Measurements from ENCODE around the gene YEATS4.

DNA sequence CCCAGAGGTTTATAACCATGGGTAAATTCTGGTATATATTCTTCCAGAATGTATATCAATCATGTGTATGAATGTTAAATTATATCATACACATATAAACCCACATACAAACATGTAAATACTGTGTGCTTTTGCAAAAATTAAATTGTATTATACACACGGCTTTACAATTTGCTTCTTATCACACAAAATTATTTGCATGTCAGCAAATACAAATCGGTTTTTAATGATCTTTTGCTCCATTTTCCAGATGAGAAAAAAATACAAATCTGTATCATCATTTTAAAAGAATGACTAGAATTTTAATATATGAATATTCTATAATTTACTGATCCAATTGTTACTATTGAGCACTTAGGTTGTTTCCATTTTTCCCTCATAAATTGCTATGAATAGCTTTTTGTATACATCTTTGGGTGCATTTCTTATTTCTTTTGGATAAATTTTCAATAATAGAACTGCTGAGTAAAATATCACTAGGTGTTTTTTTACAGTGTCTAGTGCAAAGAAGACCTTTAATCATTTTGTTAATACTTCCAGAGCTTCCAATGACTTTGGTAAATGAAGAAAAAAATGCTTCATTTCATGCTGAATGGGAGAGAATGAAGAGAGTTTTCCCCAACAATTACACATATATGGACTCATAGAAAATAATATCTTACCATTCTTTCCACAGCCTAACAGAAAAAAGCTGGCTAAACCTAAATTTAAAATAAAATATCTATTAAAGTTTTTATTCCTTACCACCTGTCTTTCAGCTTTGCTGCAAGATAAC is 7.9 kb upstream of the YEATS4 start:
- TF ChIP-seq, protein P1, sequence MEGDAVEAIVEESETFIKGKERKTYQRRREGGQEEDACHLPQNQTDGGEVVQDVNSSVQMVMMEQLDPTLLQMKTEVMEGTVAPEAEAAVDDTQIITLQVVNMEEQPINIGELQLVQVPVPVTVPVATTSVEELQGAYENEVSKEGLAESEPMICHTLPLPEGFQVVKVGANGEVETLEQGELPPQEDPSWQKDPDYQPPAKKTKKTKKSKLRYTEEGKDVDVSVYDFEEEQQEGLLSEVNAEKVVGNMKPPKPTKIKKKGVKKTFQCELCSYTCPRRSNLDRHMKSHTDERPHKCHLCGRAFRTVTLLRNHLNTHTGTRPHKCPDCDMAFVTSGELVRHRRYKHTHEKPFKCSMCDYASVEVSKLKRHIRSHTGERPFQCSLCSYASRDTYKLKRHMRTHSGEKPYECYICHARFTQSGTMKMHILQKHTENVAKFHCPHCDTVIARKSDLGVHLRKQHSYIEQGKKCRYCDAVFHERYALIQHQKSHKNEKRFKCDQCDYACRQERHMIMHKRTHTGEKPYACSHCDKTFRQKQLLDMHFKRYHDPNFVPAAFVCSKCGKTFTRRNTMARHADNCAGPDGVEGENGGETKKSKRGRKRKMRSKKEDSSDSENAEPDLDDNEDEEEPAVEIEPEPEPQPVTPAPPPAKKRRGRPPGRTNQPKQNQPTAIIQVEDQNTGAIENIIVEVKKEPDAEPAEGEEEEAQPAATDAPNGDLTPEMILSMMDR (IDR thresholded peaks at IDR 0.05), result no peak
- no peak for TF ChIP-seq POLR2A (IDR thresholded peaks at IDR 0.05)
